Duodenal mucosa (tissue), 2 donors: ENCODE results near the gene ST6GALNAC1.
A peak's percentile ranks its signal among the peaks of the same experiment; 100 is the strongest.

Experiments used
- H3K27ac ChIP-seq: one replicate; pipeline ENCODE4 v1.7.0; 2013; ENCODE audit warnings: low read depth, low read length
- H3K27me3 ChIP-seq, 2 donors: one replicate each; pipeline ENCODE4 v1.7.0; 2013; ENCODE audit warnings: low read length in 2 of 2, control low read depth in 1 of 2; ENCODE audit not compliant: insufficient read depth in 2 of 2, control insufficient read depth in 1 of 2
- H3K36me3 ChIP-seq, 2 donors: one replicate each; pipeline ENCODE4 v1.7.0; 2013; ENCODE audit warnings: low read length in 2 of 2, control low read depth in 1 of 2; ENCODE audit not compliant: insufficient read depth in 2 of 2, control insufficient read depth in 1 of 2
- H3K4me1 ChIP-seq, 2 donors: one replicate each; pipeline ENCODE4 v1.7.0; 2013; ENCODE audit warnings: low read length in 2 of 2, control low read depth in 1 of 2; ENCODE audit not compliant: insufficient read depth in 2 of 2, control insufficient read depth in 1 of 2
- H3K4me3 ChIP-seq, 2 donors: one replicate each; pipeline ENCODE4 v1.7.0; 2013; ENCODE audit warnings: low read length in 2 of 2, low read depth in 1 of 2
- H3K9ac ChIP-seq, 2 donors: one replicate each; pipeline ENCODE4 v1.7.0; 2013; ENCODE audit warnings: low read length in 2 of 2, low read depth in 1 of 2
- H3K9me3 ChIP-seq, 2 donors: one replicate each; pipeline ENCODE4 v1.7.0; 2013; ENCODE audit warnings: low read length in 2 of 2, control low read depth in 1 of 2; ENCODE audit not compliant: control insufficient read depth in 1 of 2

The ST6GALNAC1 gene

GRCh38 chr17:76643553-76644148 is at the start of gene ST6GALNAC1:
ST6GALNAC1 (minus strand) TSS chr17:76643757; CDS start chr17:76643638, 119 bp downstream.
- peak within 1 kb of the TSS; percentile 81 to 82 for H3K9ac ChIP-seq
- peaks cover 0 to 5% of the 10 kb centered on the region in 2 donors for H3K27me3 ChIP-seq
- H3K9me3 ChIP-seq: no peaks in the 10 kb centered on the region
- H3K27ac ChIP-seq: peak within 1 kb of the TSS; percentile 64
- H3K4me1 ChIP-seq: peaks cover 24 to 26% of the 10 kb centered on the region in 2 donors
- H3K36me3 ChIP-seq: no peaks in the 10 kb centered on the region
- peak within 1 kb of the TSS; percentile 81 to 86 for H3K4me3 ChIP-seq

- H3K9me3 ChIP-seq: no peaks in the 10 kb centered on the region
- no peak overlapping the region for H3K4me3 ChIP-seq
- H3K9ac ChIP-seq: no peak overlapping the region
- H3K4me1 ChIP-seq: peaks cover 0 to 14% of the 10 kb centered on the region in 2 donors
- no peaks in the 10 kb centered on the region for H3K36me3 ChIP-seq
- no peak overlapping the region for H3K27ac ChIP-seq
- no peaks in the 10 kb centered on the region for H3K27me3 ChIP-seq
Observed at GRCh38 chr17:76691379-76692191, 48.0 kb upstream of the ST6GALNAC1 start.

- H3K36me3 ChIP-seq: no peaks in the 10 kb centered on the region
- H3K27me3 ChIP-seq: no peaks in the 10 kb centered on the region
- no peak overlapping the region for H3K9ac ChIP-seq
- H3K4me3 ChIP-seq: no peak overlapping the region
- H3K27ac ChIP-seq: no peak overlapping the region
- peaks cover 0 to 13% of the 10 kb centered on the region in 2 donors for H3K4me1 ChIP-seq
- H3K9me3 ChIP-seq: no peaks in the 10 kb centered on the region
Observed at GRCh38 chr17:76690596-76691280, 47.2 kb upstream of the ST6GALNAC1 start.

- no peak overlapping the region for H3K27ac ChIP-seq
- no peaks in the 10 kb centered on the region for H3K36me3 ChIP-seq
- H3K4me1 ChIP-seq: peaks cover 0 to 13% of the 10 kb centered on the region in 2 donors
- H3K9me3 ChIP-seq: no peaks in the 10 kb centered on the region
- no peak overlapping the region for H3K4me3 ChIP-seq
- H3K9ac ChIP-seq: no peak overlapping the region
- H3K27me3 ChIP-seq: no peaks in the 10 kb centered on the region
Observed at GRCh38 chr17:76689859-76690258, 46.3 kb upstream of the ST6GALNAC1 start.

- Histone ChIP-seq H3K36me3 (no peaks in the 10 kb centered on the region), H3K27me3 (no peaks in the 10 kb centered on the region), H3K4me1 (peaks cover 0 to 13% of the 10 kb centered on the region in 2 donors), H3K9ac (no peak overlapping the region), H3K4me3 (no peak overlapping the region), H3K27ac (peak overlapping the region; percentile 66), H3K9me3 (no peaks in the 10 kb centered on the region)
Observed at GRCh38 chr17:76688165-76688622, 44.6 kb upstream of the ST6GALNAC1 start.

GRCh38 chr17:76687298-76688164 is 44.0 kb upstream of the ST6GALNAC1 start:
- Histone ChIP-seq H3K4me3 (no peak overlapping the region), H3K36me3 (no peaks in the 10 kb centered on the region), H3K9me3 (no peaks in the 10 kb centered on the region), H3K27ac (peak overlapping the region; percentile 66), H3K4me1 (peaks cover 0 to 15% of the 10 kb centered on the region in 2 donors), H3K27me3 (no peaks in the 10 kb centered on the region), H3K9ac (no peak overlapping the region)

GRCh38 chr17:76686538-76687297 is 43.2 kb upstream of the ST6GALNAC1 start:
- H3K27me3 ChIP-seq: no peaks in the 10 kb centered on the region
- no peak overlapping the region for H3K9ac ChIP-seq
- H3K27ac ChIP-seq: no peak overlapping the region
- peaks cover 0 to 17% of the 10 kb centered on the region in 2 donors for H3K4me1 ChIP-seq
- no peaks in the 10 kb centered on the region for H3K9me3 ChIP-seq
- H3K4me3 ChIP-seq: no peak overlapping the region
- no peaks in the 10 kb centered on the region for H3K36me3 ChIP-seq

GRCh38 chr17:76685846-76686245 is 42.3 kb upstream of the ST6GALNAC1 start:
- H3K4me1 ChIP-seq: peaks cover 0 to 17% of the 10 kb centered on the region in 2 donors
- no peak overlapping the region for H3K4me3 ChIP-seq
- no peak overlapping the region for H3K9ac ChIP-seq
- H3K27me3 ChIP-seq: no peaks in the 10 kb centered on the region
- no peak overlapping the region for H3K27ac ChIP-seq
- H3K36me3 ChIP-seq: no peaks in the 10 kb centered on the region
- H3K9me3 ChIP-seq: no peaks in the 10 kb centered on the region

- H3K9me3 ChIP-seq: no peaks in the 10 kb centered on the region
- no peak overlapping the region for H3K4me3 ChIP-seq
- peaks cover 0 to 17% of the 10 kb centered on the region in 2 donors for H3K4me1 ChIP-seq
- H3K27ac ChIP-seq: no peak overlapping the region
- H3K27me3 ChIP-seq: no peaks in the 10 kb centered on the region
- no peak overlapping the region for H3K9ac ChIP-seq
- H3K36me3 ChIP-seq: no peaks in the 10 kb centered on the region
Observed at GRCh38 chr17:76685366-76685765, 41.8 kb upstream of the ST6GALNAC1 start.
